ENCODE data around the gene FTCD. TPM values are rescaled to one million over a fixed set of nuclear protein-coding genes. Genes with fewer than 3 reads are reported as not detected.
A peak's percentile ranks its signal among the peaks of the same experiment; 100 is the strongest.

Gene FTCD
- total and polyA plus RNA-seq, 2 of the 8 experiments (the other 6 are each of a cell fraction or from before 2014, with no cell fraction given), result 3.3 to 4.9 TPM

- TF ChIP-seq TBP (IDR thresholded peaks at IDR 0.05; ENCODE audit: low read depth, low read length) (peak; percentile 41; the same call in 1 of the 2 replicates), EZH2 (IDR thresholded peaks at IDR 0.05; ENCODE audit: low read depth, low read length, severe bottlenecking) (no peak), RAD21 (IDR thresholded peaks at IDR 0.05 in 1 of 2, conservative IDR thresholded peaks at IDR 0.05 in 1 of 2; ENCODE audit: low read depth in 2 of 2, low read length in 2 of 2) (no peak), EP300 (IDR thresholded peaks at IDR 0.05; ENCODE audit: borderline replicate concordance in 1 of 2, low read depth in 2 of 2, low read length in 2 of 2) (no peak), SP1 (IDR thresholded peaks at IDR 0.05; ENCODE audit: low read depth, low read length) (0 out of 2 replicates have a peak, but pooled peaks have one; percentile 51)
- TF ChIP-seq, protein P1, sequence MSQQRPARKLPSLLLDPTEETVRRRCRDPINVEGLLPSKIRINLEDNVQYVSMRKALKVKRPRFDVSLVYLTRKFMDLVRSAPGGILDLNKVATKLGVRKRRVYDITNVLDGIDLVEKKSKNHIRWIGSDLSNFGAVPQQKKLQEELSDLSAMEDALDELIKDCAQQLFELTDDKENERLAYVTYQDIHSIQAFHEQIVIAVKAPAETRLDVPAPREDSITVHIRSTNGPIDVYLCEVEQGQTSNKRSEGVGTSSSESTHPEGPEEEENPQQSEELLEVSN (IDR thresholded peaks at IDR 0.05), result no peak
These were observed 12.6 kb downstream of the FTCD start (continued) for GRCh38 chr21:46142582-46143473.

Data from H1 (cell line).